ENCODE measurements around the gene FOXD4L5.
"Not testable (repeated sequence)": the region's sequence is repeated elsewhere in the genome, so short reads cannot be mapped to it uniquely, and the experiment has no call there.

FOXD4L5 gene

GRCh38 chr9:65285109-65285508 is at the start of gene FOXD4L5:
FOXD4L5 (minus strand) TSS chr9:65285209; CDS start chr9:65284377, 832 bp downstream.
- H3K4me1 ChIP-seq (ENCODE audit: control insufficient read depth, insufficient read depth, low read length); H3K4me3 ChIP-seq (ENCODE audit: low read length in 2 of 2); H3K9me3 ChIP-seq (ENCODE audit: control insufficient read depth in 2 of 2, low read length in 2 of 2); H3K9ac ChIP-seq (ENCODE audit: low read length in 2 of 2); H3K36me3 ChIP-seq (ENCODE audit: control insufficient read depth in 2 of 2, insufficient read depth in 2 of 2, low read length in 2 of 2); H3K27ac ChIP-seq (ENCODE audit: low read length); H3K27me3 ChIP-seq (ENCODE audit: control insufficient read depth in 1 of 2, insufficient read depth in 2 of 2, low read length in 2 of 2): not testable (repeated sequence)

- not testable (repeated sequence) for H3K36me3 ChIP-seq (ENCODE audit: control insufficient read depth in 2 of 2, insufficient read depth in 2 of 2, low read length in 2 of 2); H3K9ac ChIP-seq (ENCODE audit: low read length in 2 of 2); H3K27ac ChIP-seq (ENCODE audit: low read length); H3K27me3 ChIP-seq (ENCODE audit: control insufficient read depth in 1 of 2, insufficient read depth in 2 of 2, low read length in 2 of 2); H3K4me3 ChIP-seq (ENCODE audit: low read length in 2 of 2); H3K9me3 ChIP-seq (ENCODE audit: control insufficient read depth in 2 of 2, low read length in 2 of 2); H3K4me1 ChIP-seq (ENCODE audit: control insufficient read depth, insufficient read depth, low read length)
These were observed 1.1 kb downstream of the FOXD4L5 start for GRCh38 chr9:65283943-65284342.

- not testable (repeated sequence) for H3K9me3 ChIP-seq (ENCODE audit: control insufficient read depth in 2 of 2, low read length in 2 of 2); H3K4me1 ChIP-seq (ENCODE audit: control insufficient read depth, insufficient read depth, low read length); H3K27me3 ChIP-seq (ENCODE audit: control insufficient read depth in 1 of 2, insufficient read depth in 2 of 2, low read length in 2 of 2); H3K4me3 ChIP-seq (ENCODE audit: low read length in 2 of 2); H3K36me3 ChIP-seq (ENCODE audit: control insufficient read depth in 2 of 2, insufficient read depth in 2 of 2, low read length in 2 of 2); H3K27ac ChIP-seq (ENCODE audit: low read length); H3K9ac ChIP-seq (ENCODE audit: low read length in 2 of 2)
These were observed 2.0 kb downstream of the FOXD4L5 start for GRCh38 chr9:65282976-65283375.
